Calu3 (cell line): ENCODE results near the gene STN1. TPM values are rescaled to one million over a fixed set of nuclear protein-coding genes. Genes with fewer than 3 reads are reported as not detected.

Experiments used
- BruUV-seq: library from RNA; stranded (reverse); fragments of 400-500 nt; replicated peaks from 2 replicates; lab custom pipeline; 2021; lab: Mats Ljungman, UMichigan
- CTCF ChIA-PET: fragments of 300-600 bp; sonication (Branson Sonifier 250); formaldehyde crosslinking; loops from one replicate; lab custom pipeline; 2022; ENCODE audit warnings: antibody characterized with exemption; lab: Charles Lee
- DNase-seq: peaks from one replicate; pipeline ENCODE4 v3.0.0; 2022
- H3K27ac Mint-ChIP-seq: one replicate; pipeline ENCODE4 v1.8.0; 2022; ENCODE audit warnings: mixed read lengths; ENCODE audit not compliant: unreplicated experiment
- H3K27me3 Mint-ChIP-seq: one replicate; pipeline ENCODE4 v1.8.0; 2022; ENCODE audit warnings: mixed read lengths; ENCODE audit not compliant: unreplicated experiment
- H3K36me3 Mint-ChIP-seq: one replicate; pipeline ENCODE4 v1.8.0; 2022; ENCODE audit warnings: mild to moderate bottlenecking, moderate library complexity, mixed read lengths; ENCODE audit not compliant: insufficient read depth, unreplicated experiment
- H3K4me1 Mint-ChIP-seq: one replicate; pipeline ENCODE4 v1.8.0; 2022; ENCODE audit warnings: mild to moderate bottlenecking, low read depth, mixed read lengths; ENCODE audit not compliant: unreplicated experiment
- H3K4me3 Mint-ChIP-seq: one replicate; pipeline ENCODE4 v1.8.0; 2022; ENCODE audit warnings: mild to moderate bottlenecking, low read depth, moderate library complexity, mixed read lengths; ENCODE audit not compliant: unreplicated experiment
- H3K9me3 Mint-ChIP-seq: one replicate; pipeline ENCODE4 v1.8.0; 2022; ENCODE audit warnings: low read depth, mixed read lengths; ENCODE audit not compliant: unreplicated experiment
- CTCF ChIP-seq: fragments of 200-600 bp; IDR thresholded peaks from one replicate; pipeline ENCODE4 v1.8.0; 2022; ENCODE audit warnings: antibody characterized with exemption; ENCODE audit not compliant: unreplicated experiment
- intact Hi-C: fragments of 100-400 bp; cut with micrococcal nuclease; formaldehyde crosslinking; loops from one replicate; pipeline ENCODE4 v1.10.0; 2022; ENCODE audit not compliant: unreplicated experiment
- total RNA-seq: library from RNA; stranded (reverse); gene quantifications from 2 replicates; pipeline ENCODE4 v1.2.3, GENCODE V29; 2022

STN1 gene
- total RNA-seq, 1 experiment from 2014 or later: 13.1 TPM

- CTCF ChIA-PET: no interaction called here
- Mint-ChIP-seq H3K27me3 (peaks cover 63% of the 10 kb centered on the region), H3K27ac (no peak overlapping the region), H3K9me3 (no peaks in the 10 kb centered on the region), H3K4me1 (peaks cover 8% of the 10 kb centered on the region), H3K36me3 (no peaks in the 10 kb centered on the region), H3K4me3 (peak overlapping the region; percentile 64)
- TF ChIP-seq CTCF: no peak
- BruUV-seq: no TSS peak
- intact Hi-C loops: loop anchor here (10.0 kb wide), 1 partner anchor 89 kb away; no protein-coding TSS in a partner anchor
- DNase-seq: no peak
These were observed 63.7 kb downstream of the STN1 start for GRCh38 chr10:103854265-103854685.

- Mint-ChIP-seq H3K4me3 (peak overlapping the region; percentile 64), H3K9me3 (no peaks in the 10 kb centered on the region), H3K27ac (no peak overlapping the region), H3K4me1 (peaks cover 8% of the 10 kb centered on the region), H3K27me3 (peaks cover 70% of the 10 kb centered on the region), H3K36me3 (peaks cover under 1% of the 10 kb centered on the region)
- TF ChIP-seq CTCF: no peak
- no peak for DNase-seq
- intact Hi-C loops: loop anchor here (10.0 kb wide), 1 partner anchor 89 kb away; no protein-coding TSS in a partner anchor
- BruUV-seq: no TSS peak
- CTCF ChIA-PET: no interaction called here
These were observed 64.3 kb downstream of the STN1 start for GRCh38 chr10:103853428-103854264.

DNA sequence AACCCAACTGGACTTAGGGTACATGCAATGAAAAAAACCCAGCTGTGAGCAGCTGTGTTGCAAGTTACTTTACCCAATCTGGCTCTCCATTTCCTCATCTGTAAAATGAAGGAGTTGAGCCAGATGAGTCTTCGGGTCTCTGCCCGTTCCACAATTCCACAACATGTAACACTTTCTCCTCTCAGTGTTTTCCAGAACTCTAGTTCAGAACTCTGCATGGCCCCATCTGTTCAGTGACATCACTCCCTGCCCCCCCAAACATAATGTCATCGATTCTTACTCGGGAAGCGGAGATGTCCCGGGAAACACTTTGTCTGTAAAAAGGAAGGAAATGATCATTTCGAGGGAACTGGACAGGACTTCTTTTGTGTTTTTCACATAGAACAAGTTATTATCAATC lies 65.1 kb downstream of the STN1 start:
- intact Hi-C loops: loop anchor here (10.0 kb wide), 1 partner anchor 88 kb away; no protein-coding TSS in a partner anchor
- Mint-ChIP-seq H3K4me1 (peaks cover 8% of the 10 kb centered on the region), H3K36me3 (peaks cover 5% of the 10 kb centered on the region), H3K27me3 (peaks cover 78% of the 10 kb centered on the region), H3K27ac (no peak overlapping the region), H3K9me3 (no peaks in the 10 kb centered on the region), H3K4me3 (no peak overlapping the region)
- DNase-seq: no peak
- CTCF ChIA-PET: no interaction called here
- no TSS peak for BruUV-seq
- no peak for TF ChIP-seq CTCF

DNA sequence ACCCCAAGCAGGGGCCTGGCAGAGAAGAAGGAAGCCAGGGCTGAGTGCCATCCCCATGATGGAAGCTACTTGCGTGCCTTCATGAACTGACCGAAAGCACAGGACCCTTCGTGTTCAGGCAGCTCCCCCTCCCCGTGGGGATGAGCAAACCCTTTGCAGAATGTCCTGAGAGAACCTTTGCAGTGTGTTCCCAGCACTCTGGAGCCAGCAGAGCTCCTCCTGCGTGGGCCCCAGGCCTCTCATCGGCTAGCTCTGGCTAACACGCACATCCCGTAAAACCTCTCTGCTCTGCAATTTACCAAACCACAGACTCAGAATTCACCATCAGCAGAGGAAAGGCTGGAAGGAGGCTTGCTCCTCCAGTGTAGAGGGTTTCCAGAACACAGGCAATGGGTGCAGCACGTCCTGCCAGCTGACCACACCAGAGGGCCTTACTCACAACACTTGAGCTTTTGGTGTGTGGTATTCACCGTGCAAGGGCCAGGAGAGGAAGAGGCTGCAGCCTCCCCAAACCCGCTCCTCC lies 65.7 kb downstream of the STN1 start:
- no peak overlapping the region for H3K4me3 Mint-ChIP-seq
- peaks cover 8% of the 10 kb centered on the region for H3K4me1 Mint-ChIP-seq
- no peak for DNase-seq
- no peak for TF ChIP-seq CTCF
- BruUV-seq: no TSS peak
- H3K36me3 Mint-ChIP-seq: peaks cover 5% of the 10 kb centered on the region
- H3K27ac Mint-ChIP-seq: no peak overlapping the region
- intact Hi-C loops: loop anchor here (10.0 kb wide), 1 partner anchor 87 kb away; no protein-coding TSS in a partner anchor
- H3K9me3 Mint-ChIP-seq: no peaks in the 10 kb centered on the region
- H3K27me3 Mint-ChIP-seq: peaks cover 72% of the 10 kb centered on the region
- CTCF ChIA-PET: no interaction called here
